Measurements from ENCODE around the gene KNSTRN. TPM values are rescaled to one million over a fixed set of nuclear protein-coding genes. Genes with fewer than 3 reads are reported as not detected.
A peak's percentile ranks its signal among the peaks of the same experiment; 100 is the strongest.

Gene KNSTRN
- total and polyA plus RNA-seq, 2 donors, result 7.5 to 25.4 TPM

DNA sequence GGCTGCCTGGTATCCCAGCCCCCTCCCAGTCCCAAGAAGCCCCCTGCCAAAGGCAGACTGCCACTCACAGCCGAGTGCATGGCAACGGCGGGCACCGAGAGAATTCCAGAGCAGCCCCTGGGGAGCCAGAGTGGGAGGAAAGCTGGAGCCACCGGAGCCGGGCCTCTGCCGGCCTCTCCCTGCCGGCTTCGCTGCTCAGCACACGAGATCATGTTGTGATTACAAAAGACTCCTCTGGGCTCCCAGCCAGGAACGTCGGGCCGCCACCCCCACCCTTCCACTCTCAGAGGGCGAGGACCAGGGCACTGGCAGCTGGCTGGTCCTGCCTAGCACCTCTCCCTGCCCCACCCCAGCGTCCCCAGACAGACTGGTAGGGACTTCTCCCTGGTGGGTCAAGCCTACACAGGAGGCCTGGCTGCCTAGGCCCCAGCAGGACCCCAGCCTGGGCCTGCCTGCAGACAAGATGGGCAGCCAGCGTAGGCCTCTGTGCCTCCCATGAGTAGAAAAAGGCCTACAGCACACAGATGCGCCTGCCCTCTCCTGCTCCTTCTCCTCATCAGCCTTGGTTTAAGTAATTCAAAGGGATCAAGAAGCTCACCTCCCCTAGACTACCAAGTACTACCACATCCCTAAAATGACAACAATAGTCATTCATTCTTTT is 41.7 kb upstream of the KNSTRN start, which contains the start of gene CCDC9B:
CCDC9B (minus strand) TSS at position 200 of the 661 bp plus-strand sequence; CDS start at position 80, 120 bp downstream.
- DNase-seq (ENCODE audit: extremely low spot score), result peak; percentile 79
- Histone ChIP-seq H3K4me3 (ENCODE audit: low read depth, low read length) (peak within 1 kb of the TSS; percentile 35), H3K27ac (ENCODE audit: low read depth) (peak within 1 kb of the TSS; percentile 94), H3K36me3 (ENCODE audit: insufficient read depth) (peaks cover 2% of the 10 kb centered on the region), H3K4me1 (ENCODE audit: insufficient read depth) (peaks cover 6% of the 10 kb centered on the region)
- WGBS, result 13% methylated on average over 17 of the region's 17 CpGs

DNA sequence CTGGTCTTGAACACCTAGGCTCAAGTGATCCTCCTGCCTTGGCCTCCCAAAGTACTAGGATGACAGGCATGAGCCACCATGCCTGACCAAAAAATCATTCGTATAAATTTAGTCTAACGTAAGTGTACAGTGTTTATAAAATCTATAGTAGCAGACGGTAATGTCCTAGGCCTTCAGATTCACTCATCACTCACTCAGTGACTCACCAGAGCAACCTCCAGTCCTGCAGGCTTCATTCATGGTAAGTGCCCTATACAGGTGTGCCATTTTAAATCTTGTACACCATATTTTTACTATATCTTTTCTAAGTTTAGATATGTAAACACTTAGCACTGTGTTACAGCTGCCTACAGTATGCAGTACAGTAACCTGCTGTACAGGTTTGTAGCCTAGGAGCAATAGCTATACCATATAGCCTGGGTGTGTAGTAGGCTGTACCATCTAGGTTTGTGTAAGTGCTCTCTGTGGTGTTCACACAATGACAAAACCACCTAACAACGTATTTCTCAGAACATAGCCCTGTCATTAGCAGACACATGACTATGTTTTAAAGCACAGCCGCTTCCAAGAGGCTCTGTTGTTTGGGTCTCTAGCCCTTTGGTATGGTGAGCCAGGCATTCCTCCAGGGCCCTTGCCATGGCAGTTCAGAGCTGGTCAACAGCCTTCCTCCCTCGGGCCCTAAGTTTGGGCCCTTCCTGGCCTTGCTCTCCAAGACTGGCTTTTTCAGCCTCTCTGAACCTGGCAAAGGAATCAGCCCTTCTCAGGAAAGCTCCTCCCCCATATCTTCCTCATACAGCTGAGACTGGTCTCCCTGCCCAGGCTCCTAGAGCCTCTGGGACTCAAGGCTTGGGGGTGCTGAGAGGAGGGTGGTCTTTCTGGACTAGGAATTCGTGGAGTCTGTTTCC is 39.9 kb upstream of the KNSTRN start:
- H3K4me3 ChIP-seq (ENCODE audit: low read depth, low read length), result no peak overlapping the region
- H3K4me1 ChIP-seq (ENCODE audit: insufficient read depth), result peaks cover 6% of the 10 kb centered on the region
- H3K36me3 ChIP-seq (ENCODE audit: insufficient read depth), result no peaks in the 10 kb centered on the region
- peak overlapping the region; percentile 34 for H3K27ac ChIP-seq (ENCODE audit: low read depth)
- WGBS, result 52% methylated on average over 7 of the region's 7 CpGs
- no peak for DNase-seq (ENCODE audit: extremely low spot score)

DNA sequence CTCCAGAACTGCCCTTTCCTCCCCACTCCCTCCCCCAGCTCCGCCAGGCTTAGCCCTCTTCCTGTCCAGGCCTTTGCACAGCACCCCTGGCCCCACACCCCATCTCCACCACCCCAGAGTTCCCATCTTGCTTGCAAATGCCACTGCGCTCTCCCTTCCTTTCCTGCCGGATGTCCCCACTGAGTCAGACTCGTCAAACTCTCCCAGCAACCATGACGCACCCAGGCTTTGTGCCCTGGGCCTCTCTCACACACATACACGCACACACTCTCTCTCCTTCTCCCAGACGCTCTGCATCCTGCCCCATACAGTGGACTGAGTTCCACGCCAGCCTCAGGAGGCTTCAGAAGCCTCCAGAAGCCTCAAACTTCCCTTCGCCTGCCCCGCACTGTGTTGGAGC is 39.0 kb upstream of the KNSTRN start:
- Histone ChIP-seq H3K4me3 (ENCODE audit: low read depth, low read length) (no peak overlapping the region), H3K27ac (ENCODE audit: low read depth) (peak overlapping the region; percentile 34), H3K36me3 (ENCODE audit: insufficient read depth) (no peaks in the 10 kb centered on the region), H3K4me1 (ENCODE audit: insufficient read depth) (peaks cover 6% of the 10 kb centered on the region)
- DNase-seq (ENCODE audit: extremely low spot score), result no peak
- 66% methylated on average over 10 of the region's 10 CpGs for WGBS

DNA sequence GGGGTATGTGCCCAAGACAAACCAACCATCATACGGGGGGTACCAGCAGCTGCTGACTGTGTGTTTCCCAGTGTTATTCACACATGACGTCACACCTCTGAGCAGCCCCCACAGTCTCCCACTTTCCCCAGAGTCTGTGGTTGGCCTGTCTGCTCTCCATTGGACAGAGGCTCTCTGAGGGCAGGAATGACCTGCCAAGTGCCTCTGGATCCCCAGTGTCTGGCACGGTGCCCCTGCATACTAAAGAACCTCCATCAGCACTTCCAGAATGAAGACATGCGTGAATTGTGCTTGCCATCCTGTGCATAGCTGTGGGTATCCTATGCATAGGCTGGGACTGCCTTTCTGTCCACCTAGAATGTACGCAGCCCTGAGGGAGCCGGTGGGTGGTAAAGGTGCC is 38.3 kb upstream of the KNSTRN start:
- H3K27ac ChIP-seq (ENCODE audit: low read depth), result no peak overlapping the region
- no peak for DNase-seq (ENCODE audit: extremely low spot score)
- H3K4me1 ChIP-seq (ENCODE audit: insufficient read depth), result peaks cover 3% of the 10 kb centered on the region

DNA sequence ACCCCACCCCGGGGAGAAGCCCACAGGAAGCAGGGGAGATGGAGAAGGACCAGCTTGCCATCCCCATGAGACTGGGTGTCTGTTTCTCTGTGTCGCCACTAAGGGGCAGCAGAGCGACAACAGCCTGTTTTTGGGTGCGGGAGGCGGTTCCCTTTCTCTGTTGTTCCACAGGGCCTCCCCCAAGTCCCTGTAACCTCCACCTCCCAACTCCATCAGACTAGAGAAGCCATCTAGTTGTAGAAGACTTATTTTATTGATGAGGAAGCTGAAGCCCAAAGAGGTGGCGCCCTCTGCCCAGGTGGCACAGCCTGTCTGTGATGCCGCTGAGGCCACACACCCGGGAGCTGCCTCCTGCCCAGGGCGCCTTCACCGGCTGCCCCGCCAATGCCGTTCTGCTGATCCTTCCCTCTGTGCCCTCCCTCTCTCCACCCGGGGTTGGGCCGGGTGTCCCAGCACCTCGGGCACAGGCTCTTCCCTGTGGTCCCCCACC is 37.8 kb upstream of the KNSTRN start:
- Histone ChIP-seq H3K27ac (ENCODE audit: low read depth) (no peak overlapping the region), H3K36me3 (ENCODE audit: insufficient read depth) (no peaks in the 10 kb centered on the region), H3K4me3 (ENCODE audit: low read depth, low read length) (no peak overlapping the region), H3K4me1 (ENCODE audit: insufficient read depth) (peaks cover 3% of the 10 kb centered on the region)
- 44% methylated on average over 15 of the region's 15 CpGs for WGBS
- no peak for DNase-seq (ENCODE audit: extremely low spot score)

More for the DNA sequence above, 38.3 kb upstream of the KNSTRN start:
- 53% methylated on average over 6 of the region's 6 CpGs for WGBS
- H3K4me3 ChIP-seq (ENCODE audit: low read depth, low read length), result no peak overlapping the region
- no peaks in the 10 kb centered on the region for H3K36me3 ChIP-seq (ENCODE audit: insufficient read depth)

DNA sequence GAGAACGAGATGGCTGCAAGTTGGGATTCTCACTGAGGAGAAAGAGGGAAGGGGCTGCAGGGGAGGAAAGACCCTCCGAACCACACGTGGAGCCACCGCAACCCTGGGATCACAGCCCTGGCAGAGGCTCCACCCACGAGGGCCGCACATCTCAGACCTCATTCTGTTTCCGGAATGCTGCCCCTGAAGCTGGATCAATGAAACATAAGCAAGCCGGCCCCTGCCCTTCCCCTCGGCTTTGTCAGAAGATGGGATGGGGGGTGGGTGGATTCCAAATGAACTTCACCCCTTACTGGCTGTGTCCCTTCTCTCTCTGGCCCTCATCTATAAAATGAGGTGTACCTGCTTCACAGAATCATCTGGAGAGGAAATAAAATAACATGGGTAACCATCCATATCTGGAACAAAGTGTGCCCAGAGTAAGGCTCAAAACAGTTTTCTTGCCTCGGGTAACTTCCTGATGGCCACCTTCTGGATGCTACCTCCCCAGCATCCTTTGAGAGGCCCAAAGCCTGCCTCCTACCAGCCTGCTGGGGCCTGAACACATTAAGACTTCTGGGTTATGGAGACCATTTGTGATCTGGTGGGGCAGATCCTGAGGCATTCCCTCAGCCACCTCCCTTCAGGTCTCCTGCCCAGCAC is 37.2 kb upstream of the KNSTRN start:
- Histone ChIP-seq H3K4me1 (ENCODE audit: insufficient read depth) (peaks cover 3% of the 10 kb centered on the region), H3K27ac (ENCODE audit: low read depth) (peak overlapping the region; percentile 18), H3K36me3 (ENCODE audit: insufficient read depth) (no peaks in the 10 kb centered on the region), H3K4me3 (ENCODE audit: low read depth, low read length) (no peak overlapping the region)
- no peak for DNase-seq (ENCODE audit: extremely low spot score)
- 70% methylated on average over 10 of the region's 10 CpGs for WGBS

DNA sequence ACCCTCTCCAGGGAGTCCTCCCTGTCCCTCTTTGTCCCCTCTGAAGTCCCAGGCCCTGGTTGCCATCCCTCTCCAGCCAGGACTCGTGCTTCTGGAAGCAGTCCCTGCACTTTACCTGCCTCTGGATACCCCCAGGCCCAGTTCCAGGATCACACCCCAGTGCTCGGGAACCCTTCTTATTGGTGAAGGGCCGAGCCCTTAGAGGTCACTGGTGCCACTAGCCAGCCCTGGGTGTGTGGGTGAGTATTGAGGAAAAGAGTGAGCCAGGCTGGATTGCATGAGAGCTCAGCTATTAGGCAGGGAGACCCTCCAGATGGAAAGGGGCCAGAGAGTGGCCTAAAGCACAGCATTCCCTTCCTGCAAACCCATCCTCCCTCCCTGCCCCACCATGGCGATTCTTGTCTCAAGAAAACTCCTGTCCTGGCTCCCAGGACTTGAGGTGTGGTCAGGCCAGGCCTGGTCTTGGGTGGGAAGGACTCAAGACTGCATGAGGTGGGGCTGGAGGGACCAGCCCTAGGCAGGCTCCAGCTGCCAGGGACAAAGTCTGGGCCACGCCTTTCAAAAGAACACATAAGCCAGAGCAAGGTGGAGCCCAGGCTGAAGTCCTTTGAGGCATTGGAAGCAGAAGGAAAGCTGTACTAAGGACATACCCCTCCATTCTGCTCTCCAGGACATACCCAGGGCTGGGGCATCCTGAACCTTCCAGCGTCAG is 36.5 kb upstream of the KNSTRN start:
- DNase-seq (ENCODE audit: extremely low spot score), result no peak
- peak overlapping the region; percentile 18 for H3K27ac ChIP-seq (ENCODE audit: low read depth)
- no peak overlapping the region for H3K4me3 ChIP-seq (ENCODE audit: low read depth, low read length)
- 87% methylated on average over 6 of the region's 6 CpGs for WGBS
- no peaks in the 10 kb centered on the region for H3K36me3 ChIP-seq (ENCODE audit: insufficient read depth)
- H3K4me1 ChIP-seq (ENCODE audit: insufficient read depth), result peaks cover 1% of the 10 kb centered on the region

DNA sequence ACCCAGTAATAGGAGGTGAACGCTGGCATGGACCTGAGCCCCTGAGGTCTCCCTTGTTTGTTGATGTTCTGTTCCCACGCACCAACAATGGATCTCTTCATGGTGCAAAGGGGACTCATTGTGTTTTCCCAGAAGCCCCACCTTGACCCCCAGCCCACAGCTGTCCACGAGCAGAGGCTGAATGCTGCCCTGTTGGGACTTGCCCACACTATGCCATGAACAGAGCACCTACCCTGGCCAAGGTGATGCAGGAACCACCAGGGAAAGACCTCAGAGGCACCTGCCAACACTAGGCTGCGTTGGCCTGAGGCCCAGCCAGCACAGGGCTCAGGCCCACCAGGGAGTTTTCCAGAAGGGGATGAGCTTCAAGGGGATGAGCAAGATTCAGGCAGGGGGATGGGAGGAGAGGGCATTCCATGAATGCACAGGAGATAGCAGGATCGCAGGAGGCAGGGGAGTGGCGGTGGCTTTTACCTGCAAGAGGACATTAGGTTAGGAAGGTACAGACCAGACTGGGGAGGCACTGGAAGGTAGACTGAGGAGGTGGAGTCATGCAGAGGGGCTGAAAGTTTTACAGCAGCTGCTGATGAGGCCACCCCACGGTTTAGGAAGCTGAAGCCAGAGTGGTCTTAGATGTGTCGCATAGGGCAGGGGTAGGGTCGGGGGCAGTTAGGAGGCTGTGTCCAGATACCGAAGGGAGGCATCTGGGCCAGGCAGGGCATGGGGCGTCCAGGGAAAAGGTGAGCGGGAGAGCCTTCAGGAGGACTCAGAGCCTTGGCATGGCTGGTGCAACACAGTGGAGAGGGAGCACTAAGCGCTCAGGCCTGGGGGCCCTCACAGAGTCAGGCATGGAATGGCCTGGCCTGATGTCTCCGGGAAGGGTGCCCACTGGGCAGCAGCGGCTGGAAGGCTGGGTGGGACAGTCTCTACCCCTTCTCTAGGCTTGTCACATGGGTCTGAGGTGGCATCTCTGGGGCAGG is 35.7 kb upstream of the KNSTRN start:
- DNase-seq (ENCODE audit: extremely low spot score), result no peak
- 87% methylated on average over 15 of the region's 15 CpGs for WGBS
- Histone ChIP-seq H3K27ac (ENCODE audit: low read depth) (peak overlapping the region; percentile 53), H3K4me3 (ENCODE audit: low read depth, low read length) (no peak overlapping the region), H3K4me1 (ENCODE audit: insufficient read depth) (no peaks in the 10 kb centered on the region), H3K36me3 (ENCODE audit: insufficient read depth) (no peaks in the 10 kb centered on the region)

DNA sequence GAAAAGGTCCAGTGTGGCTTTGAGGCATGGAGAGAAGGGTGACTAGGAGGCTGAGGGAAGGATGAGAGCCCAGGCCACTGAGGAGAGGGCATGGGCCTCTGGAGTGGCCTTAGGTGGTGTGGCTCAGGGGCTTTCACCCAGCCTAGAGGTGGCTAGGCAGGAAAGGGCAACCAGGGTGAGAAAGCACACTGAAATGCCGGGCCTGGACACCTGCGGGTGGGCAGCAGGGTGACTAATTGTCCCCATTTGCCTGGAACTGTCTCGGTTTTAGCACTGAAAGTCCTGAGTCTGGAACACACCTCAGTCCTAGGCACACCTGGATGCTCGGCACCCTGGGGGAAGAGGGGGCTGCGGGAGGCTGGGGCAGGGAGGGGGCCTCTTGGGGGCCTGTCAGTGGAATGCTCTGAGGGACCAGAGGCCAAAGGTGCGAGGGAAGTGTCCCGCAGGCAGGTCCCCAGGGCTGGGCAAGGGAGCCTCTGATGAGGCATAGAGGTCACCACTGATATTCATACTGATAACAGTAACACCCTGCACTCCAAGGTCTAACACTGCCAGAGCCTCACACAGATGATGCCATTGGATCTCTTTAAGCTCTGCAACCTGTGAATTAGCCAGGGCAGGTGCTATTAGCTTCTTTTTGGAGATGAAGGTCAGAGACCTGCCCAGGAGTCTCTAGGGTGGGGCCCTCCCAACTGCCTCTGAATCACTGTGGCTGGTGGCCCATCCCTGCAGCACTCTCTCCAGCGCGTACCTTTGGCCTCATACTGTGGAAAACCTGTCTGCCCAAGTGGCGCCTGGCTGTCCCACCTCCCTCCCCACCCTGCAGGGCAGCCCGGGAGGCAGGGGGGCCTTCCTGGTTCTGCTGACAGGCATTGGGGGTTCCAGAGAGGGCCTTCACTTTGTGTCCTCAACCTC is 34.7 kb upstream of the KNSTRN start:
- Histone ChIP-seq H3K27ac (ENCODE audit: low read depth) (peak overlapping the region; percentile 53), H3K4me3 (ENCODE audit: low read depth, low read length) (no peak overlapping the region), H3K4me1 (ENCODE audit: insufficient read depth) (no peaks in the 10 kb centered on the region), H3K36me3 (ENCODE audit: insufficient read depth) (no peaks in the 10 kb centered on the region)
- no peak for DNase-seq (ENCODE audit: extremely low spot score)
- WGBS, result 83% methylated on average over 11 of the region's 11 CpGs

DNA sequence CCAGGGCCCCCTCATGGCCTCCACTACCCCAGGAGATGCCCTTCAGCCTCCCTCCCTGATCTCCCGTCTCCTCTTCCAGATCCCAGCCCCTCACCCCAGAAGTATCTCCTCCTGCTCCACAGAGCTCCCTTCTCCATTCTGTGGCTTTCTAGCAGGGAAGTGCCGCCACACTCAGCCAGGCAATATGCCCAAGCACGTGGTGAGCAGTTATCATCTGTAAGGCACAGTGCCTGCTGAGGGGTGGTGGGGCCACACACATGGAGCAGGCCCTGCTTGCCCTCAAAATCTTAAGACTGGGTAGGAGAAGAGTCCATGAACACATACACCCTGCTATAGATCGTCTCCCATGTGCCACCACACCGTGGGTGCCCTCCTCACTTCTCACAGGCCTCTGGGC is 34.0 kb upstream of the KNSTRN start:
- H3K4me3 ChIP-seq (ENCODE audit: low read depth, low read length), result no peak overlapping the region
- DNase-seq (ENCODE audit: extremely low spot score), result no peak
- H3K4me1 ChIP-seq (ENCODE audit: insufficient read depth), result no peaks in the 10 kb centered on the region
- WGBS, result 86% methylated on average over 5 of the region's 5 CpGs
- H3K36me3 ChIP-seq (ENCODE audit: insufficient read depth), result no peaks in the 10 kb centered on the region
- H3K27ac ChIP-seq (ENCODE audit: low read depth), result peak overlapping the region; percentile 44

DNA sequence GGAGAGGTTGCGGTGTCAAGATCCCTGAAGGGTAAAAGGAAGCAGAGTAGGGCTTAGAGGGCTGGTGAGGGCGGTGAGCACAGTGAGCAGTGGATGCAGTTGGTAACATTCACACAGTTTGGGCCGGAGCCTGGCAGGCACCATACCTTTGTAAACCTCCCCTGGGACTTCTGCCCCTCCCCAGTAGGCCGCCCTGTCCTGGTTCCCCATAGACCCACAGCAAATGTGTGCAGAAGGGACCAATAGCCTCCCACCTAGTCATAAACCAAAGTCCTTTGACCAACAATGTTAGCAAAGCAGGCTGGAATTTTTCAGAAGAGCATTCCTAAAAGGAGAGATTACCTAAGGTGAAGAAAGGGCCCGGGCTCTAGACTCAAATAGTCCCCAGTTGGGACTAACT is 33.4 kb upstream of the KNSTRN start:
- no peak overlapping the region for H3K27ac ChIP-seq (ENCODE audit: low read depth)
- H3K36me3 ChIP-seq (ENCODE audit: insufficient read depth), result no peaks in the 10 kb centered on the region
- H3K4me1 ChIP-seq (ENCODE audit: insufficient read depth), result no peaks in the 10 kb centered on the region
- no peak overlapping the region for H3K4me3 ChIP-seq (ENCODE audit: low read depth, low read length)
- WGBS, result 92% methylated on average over 5 of the region's 5 CpGs
- DNase-seq (ENCODE audit: extremely low spot score), result no peak

Measured in urinary bladder (tissue), 4 donors.